ENCODE measurements around the gene SIX3.

The SIX3 gene

DNA sequence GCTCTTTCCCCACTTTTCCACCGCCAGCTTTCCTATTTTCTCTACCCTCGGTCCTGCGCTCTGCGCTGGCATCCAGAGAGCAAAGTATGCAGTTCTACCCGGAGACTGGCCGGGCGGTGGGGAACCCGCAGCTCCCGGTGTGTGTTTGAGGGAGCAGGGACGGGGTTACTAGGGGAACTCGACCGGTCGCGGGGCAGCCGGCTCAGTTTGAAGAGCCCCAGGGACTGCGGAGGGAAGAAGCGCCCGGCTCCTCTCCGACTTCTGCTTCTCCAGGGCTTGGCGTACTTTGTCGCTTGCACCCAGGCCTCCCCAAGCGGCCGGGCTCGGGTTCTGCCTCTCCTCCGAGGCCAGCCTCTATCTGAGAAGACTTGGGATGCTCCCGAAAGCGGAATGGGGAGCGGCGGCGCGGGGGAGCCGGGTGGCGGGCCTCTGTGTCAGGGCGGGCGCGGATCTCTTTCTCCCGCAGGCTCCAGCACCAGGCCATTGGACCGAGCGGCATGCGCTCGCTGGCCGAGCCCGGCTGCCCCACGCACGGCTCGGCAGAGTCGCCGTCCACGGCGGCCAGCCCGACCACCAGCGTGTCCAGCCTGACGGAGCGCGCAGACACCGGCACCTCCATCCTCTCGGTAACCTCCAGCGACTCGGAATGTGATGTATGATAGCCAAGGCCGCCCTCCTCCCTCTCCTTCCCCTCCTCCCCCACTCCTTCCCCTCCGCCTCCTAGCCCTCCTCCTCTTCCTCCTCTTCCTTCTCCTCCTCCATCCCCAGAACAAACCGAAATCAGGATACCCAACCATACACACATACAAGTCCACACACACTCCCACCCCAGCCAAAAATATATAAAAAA is 2.8 kb downstream of the SIX3 start:
- no peak for DNase-seq

- no peak for DNase-seq
Observed at GRCh38 chr2:44944952-44945612, 3.6 kb downstream of the SIX3 start.

DNA sequence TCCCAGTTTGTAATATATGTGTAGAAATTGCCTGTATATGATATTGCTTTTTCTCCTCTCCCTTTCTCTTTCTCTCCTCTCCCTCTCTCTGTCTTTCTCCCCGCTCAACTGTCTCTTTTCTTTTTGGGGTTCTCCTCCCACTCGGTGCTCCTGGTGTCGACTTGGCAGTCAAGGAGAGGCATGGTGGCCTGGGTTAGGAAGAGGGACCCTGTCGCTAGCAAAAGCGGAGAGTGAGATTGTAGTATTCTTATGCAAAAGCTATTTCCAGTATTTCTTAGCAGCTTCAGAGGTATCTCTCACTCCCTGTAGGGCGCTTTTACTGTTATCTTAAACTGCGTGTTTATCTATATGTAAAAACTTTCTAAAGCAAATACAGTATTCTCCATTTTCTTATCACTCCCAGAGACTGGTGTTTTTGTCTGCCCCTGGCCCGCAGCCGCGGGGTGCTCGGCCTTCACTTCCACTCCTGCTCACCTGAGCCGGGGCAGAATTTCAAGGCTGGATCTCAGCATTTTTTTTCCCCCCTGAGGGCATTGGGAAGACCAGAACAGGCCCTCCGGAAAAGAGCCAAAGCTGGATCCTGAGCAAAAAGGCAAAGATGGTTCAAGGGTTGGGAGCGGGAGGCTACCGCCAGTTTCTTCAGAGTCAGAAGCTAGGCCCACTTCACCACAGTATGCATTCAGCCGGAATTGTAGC is 4.3 kb downstream of the SIX3 start:
- DNase-seq, result no peak

GRCh38 chr2:44946372-44947027 is 5.0 kb downstream of the SIX3 start:
- no peak for DNase-seq

- no peak for DNase-seq
Observed at GRCh38 chr2:44947028-44947375, 5.5 kb downstream of the SIX3 start.

GRCh38 chr2:44948565-44949328 is 7.2 kb downstream of the SIX3 start:
- no peak for DNase-seq

- DNase-seq, result no peak
Observed at GRCh38 chr2:44949329-44950151, 8.0 kb downstream of the SIX3 start.

DNA sequence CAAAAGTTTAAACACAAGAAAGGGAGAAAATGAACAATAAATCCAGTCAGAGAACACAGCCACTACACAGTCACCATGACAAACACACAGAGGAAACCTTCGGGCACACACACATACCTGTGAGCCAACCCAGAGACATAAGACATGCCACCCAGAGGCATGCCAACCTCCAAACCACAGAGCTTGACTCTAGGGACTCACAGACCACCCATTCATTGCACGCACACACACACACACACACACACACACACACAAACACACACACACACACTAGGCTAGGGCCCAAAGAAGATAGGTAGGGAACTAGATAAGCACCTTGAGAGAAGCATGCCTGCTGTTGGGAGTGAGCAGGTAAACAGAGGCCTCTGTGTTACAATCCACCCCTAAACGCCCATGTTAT is 9.1 kb downstream of the SIX3 start:
- no peak for DNase-seq

GRCh38 chr2:44951124-44951523 is 9.6 kb downstream of the SIX3 start:
- DNase-seq, result no peak

GRCh38 chr2:44951714-44952113 is 10.2 kb downstream of the SIX3 start:
- DNase-seq, result no peak

GRCh38 chr2:44952143-44952805 is 10.8 kb downstream of the SIX3 start:
- no peak for DNase-seq

DNA sequence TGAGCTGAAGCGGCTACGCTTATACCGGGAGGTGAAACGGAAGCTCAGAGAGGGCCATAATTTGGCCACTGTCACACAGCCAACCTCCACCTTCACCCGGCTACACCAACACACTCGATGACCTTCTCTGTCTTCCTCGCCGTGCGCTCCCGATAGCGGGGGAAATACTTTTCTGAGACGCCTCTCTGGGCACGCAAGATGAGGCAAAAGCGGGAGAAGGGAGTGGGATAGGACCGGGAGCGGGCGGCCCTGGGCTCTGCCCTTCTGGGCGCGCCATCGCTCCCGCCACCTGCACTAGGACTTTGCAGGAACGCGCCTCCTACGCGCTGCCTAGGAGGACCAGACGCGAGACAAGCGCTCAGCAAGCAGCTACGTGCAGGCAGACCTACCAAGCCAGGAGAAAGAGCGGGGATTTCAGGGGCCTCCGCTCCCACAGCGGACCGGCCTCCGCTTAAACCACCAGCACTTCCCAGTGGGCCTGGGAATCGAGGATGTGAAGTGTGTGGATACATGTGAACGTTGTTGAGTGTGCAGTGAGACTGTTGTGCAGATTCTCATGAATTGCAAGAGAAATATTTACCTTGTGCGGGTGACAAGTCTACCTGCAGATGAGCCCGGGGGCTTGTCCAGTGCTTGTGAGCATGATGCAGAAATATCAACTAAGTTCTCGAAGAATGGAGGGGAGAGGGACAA is 11.4 kb downstream of the SIX3 start:
- no peak for DNase-seq

- DNase-seq, result no peak
Observed at GRCh38 chr2:44953499-44953883, 12.0 kb downstream of the SIX3 start.

DNA sequence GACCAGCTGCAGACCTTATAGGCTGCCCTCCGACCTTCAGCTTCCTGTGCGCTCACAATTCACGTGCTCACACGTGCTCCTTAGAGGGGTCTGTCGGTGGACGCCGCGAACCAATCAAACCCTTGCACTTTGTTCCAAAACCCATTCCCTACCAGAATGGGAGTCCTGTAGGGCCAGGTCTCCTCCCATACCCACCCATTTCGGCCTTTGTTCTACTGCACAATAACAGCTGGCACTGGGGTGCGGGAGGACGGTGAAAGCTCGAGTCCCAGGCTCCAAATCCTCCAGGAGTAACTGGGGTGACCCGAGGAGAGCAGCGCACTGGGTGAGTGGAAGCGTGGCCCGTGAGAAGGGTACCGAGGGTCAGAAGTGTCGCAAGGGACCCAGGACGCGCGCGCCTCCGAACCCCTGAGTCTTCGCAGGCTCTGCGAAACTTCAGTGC is 13.0 kb downstream of the SIX3 start:
- no peak for DNase-seq

GRCh38 chr2:44954889-44955592 is 13.5 kb downstream of the SIX3 start:
- no peak for DNase-seq

GRCh38 chr2:44955593-44956392 is 14.3 kb downstream of the SIX3 start:
- peak; percentile 66 for DNase-seq

- no peak for DNase-seq
Observed at GRCh38 chr2:44956843-44957242, 15.3 kb downstream of the SIX3 start.

DNA sequence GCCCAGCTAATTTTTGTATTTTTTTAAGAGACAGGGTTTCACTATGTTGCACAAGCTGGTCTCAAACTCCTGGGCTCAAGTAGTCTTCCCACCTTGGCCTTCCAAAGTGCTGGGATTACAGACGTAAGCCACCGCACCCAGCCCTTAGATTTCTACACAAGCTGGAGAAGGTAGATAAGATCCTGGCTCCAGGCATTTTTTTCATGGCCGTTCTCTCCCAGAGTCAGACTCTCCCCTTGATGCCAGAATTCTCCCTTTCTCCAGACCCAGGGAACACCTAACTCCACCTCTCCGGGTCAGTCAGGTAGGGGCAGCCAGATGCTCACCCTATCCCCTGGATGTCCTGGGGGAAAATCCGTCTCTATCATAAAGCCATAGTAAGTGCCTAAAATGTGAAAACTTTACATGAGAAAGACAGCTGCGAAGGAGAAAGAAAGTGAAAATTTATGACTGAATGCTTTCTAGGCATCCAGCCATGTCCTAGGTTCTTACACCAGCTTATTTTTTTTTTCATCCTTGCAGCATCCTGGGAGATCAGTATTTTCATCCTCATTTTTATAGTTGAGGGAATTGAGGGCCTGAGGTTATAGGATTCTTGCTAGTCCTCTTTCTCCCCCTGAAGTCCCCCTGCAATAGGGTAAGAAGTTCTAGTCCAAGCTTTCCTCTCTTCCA is 16.3 kb downstream of the SIX3 start:
- DNase-seq, result no peak
